WTC11 (cell line): ENCODE data around the gene ADH7. TPM values are rescaled to one million over a fixed set of nuclear protein-coding genes. Genes with fewer than 3 reads are reported as not detected.

Experiments
- ATAC-seq: fragments of 200-7000 bp; cut with Tn5 transposase; 2 replicates; pipeline ENCODE4 v1.10.0; 2021; ENCODE audit warnings: mild to moderate bottlenecking, moderate library complexity
- CTCF ChIA-PET: fragments of 300-600 bp; sonication (Branson Sonifier 250); formaldehyde crosslinking; loops from one replicate; lab custom pipeline; 2021; ENCODE audit warnings: antibody characterized with exemption; lab: Charles Lee
- POLR2A ChIA-PET: fragments of 350-600 bp; sonication (Branson Sonifier 250); formaldehyde crosslinking; loops from one replicate; lab custom pipeline; 2021; ENCODE audit warnings: antibody characterized with exemption; lab: Charles Lee
- DNase-seq: peaks from one replicate; pipeline ENCODE4 v3.0.0; 2021; ENCODE audit warnings: low spot score
- H3K27ac Mint-ChIP-seq: 2 replicates; pipeline ENCODE4 v1.8.0; 2021; ENCODE audit warnings: mixed read lengths
- H3K27me3 Mint-ChIP-seq: 2 replicates; pipeline ENCODE4 v1.8.0; 2021; ENCODE audit warnings: low read depth, mild to moderate bottlenecking, moderate library complexity, mixed read lengths
- H3K36me3 Mint-ChIP-seq: 2 replicates; pipeline ENCODE4 v1.8.0; 2021; ENCODE audit warnings: mixed read lengths
- H3K4me1 Mint-ChIP-seq: 2 replicates; pipeline ENCODE4 v1.8.0; 2022; ENCODE audit warnings: mixed read lengths
- H3K4me3 Mint-ChIP-seq: 2 replicates; pipeline ENCODE4 v1.8.0; 2021; ENCODE audit warnings: mild to moderate bottlenecking, moderate library complexity, mixed read lengths
- H3K9me3 Mint-ChIP-seq: 2 replicates; pipeline ENCODE4 v1.8.0; 2021; ENCODE audit warnings: mixed read lengths
- ATF1 ChIP-seq: sonication (generic); formaldehyde crosslinking; IDR thresholded peaks from 2 replicates; pipeline ENCODE4 v1.8.1; 2023; ENCODE audit warnings: mild to moderate bottlenecking, moderate library complexity, missing genetic modification reagents
- CBFB ChIP-seq: sonication (generic); formaldehyde crosslinking; IDR thresholded peaks from 2 replicates; pipeline ENCODE4 v1.8.1; 2022; ENCODE audit warnings: mild to moderate bottlenecking, low read depth, missing genetic modification reagents
- CREB1 ChIP-seq: sonication (generic); formaldehyde crosslinking; IDR thresholded peaks from 2 replicates; pipeline ENCODE4 v1.8.0; 2023; ENCODE audit warnings: mild to moderate bottlenecking, missing genetic modification reagents
- E2F4 ChIP-seq: sonication (generic); formaldehyde crosslinking; IDR thresholded peaks from 2 replicates; pipeline ENCODE4 v1.8.1; 2022; ENCODE audit warnings: low read depth, mild to moderate bottlenecking, moderate library complexity, missing genetic modification reagents, borderline replicate concordance
- ELF4 ChIP-seq: sonication (generic); formaldehyde crosslinking; IDR thresholded peaks from 2 replicates; pipeline ENCODE4 v1.8.1; 2022; ENCODE audit warnings: low read depth, mild to moderate bottlenecking, moderate library complexity, missing genetic modification reagents
- EMX1 ChIP-seq: fragments of 250-450 bp; sonication (Bioruptor Pico); IDR thresholded peaks from 2 replicates; pipeline ENCODE4 v1.8.0; 2021; ENCODE audit warnings: mild to moderate bottlenecking
- ESRRA ChIP-seq: sonication (generic); formaldehyde crosslinking; IDR thresholded peaks from 2 replicates; pipeline ENCODE4 v1.8.1; 2022; ENCODE audit warnings: mild to moderate bottlenecking, missing genetic modification reagents, borderline replicate concordance
- ETV6 ChIP-seq: sonication (generic); formaldehyde crosslinking; IDR thresholded peaks from 2 replicates; pipeline ENCODE4 v1.8.1; 2022; ENCODE audit warnings: mild to moderate bottlenecking, missing genetic modification reagents
- GRHL2 ChIP-seq: fragments of 250-450 bp; sonication (Bioruptor Pico); IDR thresholded peaks from 2 replicates; pipeline ENCODE4 v1.8.0; 2022; ENCODE audit warnings: mild to moderate bottlenecking, moderate library complexity; ENCODE audit not compliant: insufficient replicate concordance, severe bottlenecking
- GTF2I ChIP-seq: fragments of 250-450 bp; sonication (Bioruptor Pico); conservative IDR thresholded peaks from 2 replicates; pipeline ENCODE4 v1.4.0; 2021; ENCODE audit warnings: mild to moderate bottlenecking
- MXD4 ChIP-seq: fragments of 250-450 bp; sonication (Bioruptor Pico); IDR thresholded peaks from 2 replicates; pipeline ENCODE4 v1.8.0; 2021; ENCODE audit warnings: mild to moderate bottlenecking, moderate library complexity, borderline replicate concordance
- NFE2L1 ChIP-seq: sonication (generic); formaldehyde crosslinking; IDR thresholded peaks from 2 replicates; pipeline ENCODE4 v1.8.1; 2023; ENCODE audit warnings: missing genetic modification reagents
- SMAD3 ChIP-seq: sonication (generic); formaldehyde crosslinking; IDR thresholded peaks from 2 replicates; pipeline ENCODE4 v1.8.0; 2022; ENCODE audit warnings: missing genetic modification reagents, mild to moderate bottlenecking, borderline replicate concordance
- SMAD4 ChIP-seq: sonication (generic); formaldehyde crosslinking; IDR thresholded peaks from 2 replicates; pipeline ENCODE4 v1.8.0; 2022; ENCODE audit warnings: mild to moderate bottlenecking, missing genetic modification reagents
- TEAD1 ChIP-seq: sonication (generic); formaldehyde crosslinking; IDR thresholded peaks from 2 replicates; pipeline ENCODE4 v1.8.0; 2022; ENCODE audit warnings: mild to moderate bottlenecking, missing genetic modification reagents
- TEAD4 ChIP-seq: sonication (generic); formaldehyde crosslinking; IDR thresholded peaks from 2 replicates; pipeline ENCODE4 v1.8.0; 2022; ENCODE audit warnings: mild to moderate bottlenecking, missing genetic modification reagents
- ZNF423 ChIP-seq: fragments of 250-450 bp; sonication (Bioruptor Pico); IDR thresholded peaks from 2 replicates; pipeline ENCODE4 v2.1.2; 2022; ENCODE audit warnings: mild to moderate bottlenecking, moderate library complexity
- ZNF671 ChIP-seq: fragments of 250-450 bp; sonication (Bioruptor Pico); IDR thresholded peaks from 2 replicates; pipeline ENCODE4 v1.8.0; 2021; ENCODE audit warnings: mild to moderate bottlenecking
- total RNA-seq: library from RNA; stranded (reverse); gene quantifications from 3 replicates; pipeline ENCODE4 v1.2.3, GENCODE V29; 2021
- TF ChIP-seq, protein P1 (sequence below): fragments of 250-450 bp; sonication (Bioruptor Pico); IDR thresholded peaks from 2 replicates; pipeline ENCODE4 v1.9.0; 2021; ENCODE audit warnings: mild to moderate bottlenecking
- TF ChIP-seq, protein P2 (sequence below): sonication (generic); formaldehyde crosslinking; IDR thresholded peaks from 2 replicates; pipeline ENCODE4 v1.8.1; 2023; ENCODE audit warnings: mild to moderate bottlenecking, missing genetic modification reagents, borderline replicate concordance
- TF ChIP-seq, protein P3 (sequence below): sonication (generic); formaldehyde crosslinking; IDR thresholded peaks from 2 replicates; pipeline ENCODE4 v1.8.1; 2023; ENCODE audit warnings: mild to moderate bottlenecking, missing genetic modification reagents, moderate library complexity
- TF ChIP-seq, protein P4 (sequence below): sonication (generic); formaldehyde crosslinking; IDR thresholded peaks from 2 replicates; pipeline ENCODE4 v1.8.1; 2023; ENCODE audit warnings: mild to moderate bottlenecking, missing genetic modification reagents

ADH7 gene
- total RNA-seq, 1 experiment from 2014 or later, result not detected

DNA sequence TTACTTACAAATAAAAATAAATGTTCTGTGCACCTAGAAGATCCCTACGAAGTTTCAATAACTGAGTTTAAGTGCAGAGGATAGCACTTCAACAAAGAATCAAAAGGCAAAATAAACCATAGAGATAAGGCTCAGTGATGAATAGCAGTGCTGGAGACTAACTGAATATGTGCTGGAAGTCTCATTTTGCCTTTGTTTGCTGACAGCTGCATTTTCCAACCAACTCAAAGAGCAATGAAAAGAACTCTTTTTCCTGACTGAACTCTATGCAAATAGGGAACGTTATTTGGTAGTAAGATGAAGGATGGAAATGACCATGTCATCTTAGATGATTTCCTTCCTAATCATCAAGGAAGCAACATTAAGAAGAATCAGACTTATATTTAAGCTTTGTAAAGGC is 32.7 kb upstream of the ADH7 start:
- ChIA-PET CTCF (no interaction called here), POLR2A (no interaction called here)
- ATAC-seq (no peak), DNase-seq (no peak)
- no peaks in the 10 kb centered on the region for H3K9me3 Mint-ChIP-seq
- H3K27ac Mint-ChIP-seq, result no peak overlapping the region
- no peaks in the 10 kb centered on the region for H3K36me3 Mint-ChIP-seq
- no peak overlapping the region for H3K4me3 Mint-ChIP-seq
- H3K4me1 Mint-ChIP-seq, result no peaks in the 10 kb centered on the region
- H3K27me3 Mint-ChIP-seq, result no peaks in the 10 kb centered on the region; the same call in 1 of the 2 replicates
- no peak for TF ChIP-seq ETV6 (CRISPR knock-in tag)
- TF ChIP-seq TEAD1 (CRISPR knock-in tag), result no peak
- no peak for TF ChIP-seq MXD4 (CRISPR knock-in tag)
- no peak for TF ChIP-seq ELF4 (CRISPR knock-in tag)
- no peak for TF ChIP-seq ESRRA (CRISPR knock-in tag)
- no peak for TF ChIP-seq E2F4 (CRISPR knock-in tag)
- no peak for TF ChIP-seq GTF2I (CRISPR knock-in tag)
- no peak for TF ChIP-seq ZNF423 (CRISPR knock-in tag)
- no peak for TF ChIP-seq NFE2L1 (CRISPR knock-in tag)
- no peak for TF ChIP-seq CREB1 (CRISPR knock-in tag)
- no peak for TF ChIP-seq ATF1 (CRISPR knock-in tag)
- TF ChIP-seq, protein P1, sequence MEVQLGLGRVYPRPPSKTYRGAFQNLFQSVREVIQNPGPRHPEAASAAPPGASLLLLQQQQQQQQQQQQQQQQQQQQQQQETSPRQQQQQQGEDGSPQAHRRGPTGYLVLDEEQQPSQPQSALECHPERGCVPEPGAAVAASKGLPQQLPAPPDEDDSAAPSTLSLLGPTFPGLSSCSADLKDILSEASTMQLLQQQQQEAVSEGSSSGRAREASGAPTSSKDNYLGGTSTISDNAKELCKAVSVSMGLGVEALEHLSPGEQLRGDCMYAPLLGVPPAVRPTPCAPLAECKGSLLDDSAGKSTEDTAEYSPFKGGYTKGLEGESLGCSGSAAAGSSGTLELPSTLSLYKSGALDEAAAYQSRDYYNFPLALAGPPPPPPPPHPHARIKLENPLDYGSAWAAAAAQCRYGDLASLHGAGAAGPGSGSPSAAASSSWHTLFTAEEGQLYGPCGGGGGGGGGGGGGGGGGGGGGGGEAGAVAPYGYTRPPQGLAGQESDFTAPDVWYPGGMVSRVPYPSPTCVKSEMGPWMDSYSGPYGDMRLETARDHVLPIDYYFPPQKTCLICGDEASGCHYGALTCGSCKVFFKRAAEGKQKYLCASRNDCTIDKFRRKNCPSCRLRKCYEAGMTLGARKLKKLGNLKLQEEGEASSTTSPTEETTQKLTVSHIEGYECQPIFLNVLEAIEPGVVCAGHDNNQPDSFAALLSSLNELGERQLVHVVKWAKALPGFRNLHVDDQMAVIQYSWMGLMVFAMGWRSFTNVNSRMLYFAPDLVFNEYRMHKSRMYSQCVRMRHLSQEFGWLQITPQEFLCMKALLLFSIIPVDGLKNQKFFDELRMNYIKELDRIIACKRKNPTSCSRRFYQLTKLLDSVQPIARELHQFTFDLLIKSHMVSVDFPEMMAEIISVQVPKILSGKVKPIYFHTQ (CRISPR knock-in tag), result no peak
- TF ChIP-seq, protein P2, sequence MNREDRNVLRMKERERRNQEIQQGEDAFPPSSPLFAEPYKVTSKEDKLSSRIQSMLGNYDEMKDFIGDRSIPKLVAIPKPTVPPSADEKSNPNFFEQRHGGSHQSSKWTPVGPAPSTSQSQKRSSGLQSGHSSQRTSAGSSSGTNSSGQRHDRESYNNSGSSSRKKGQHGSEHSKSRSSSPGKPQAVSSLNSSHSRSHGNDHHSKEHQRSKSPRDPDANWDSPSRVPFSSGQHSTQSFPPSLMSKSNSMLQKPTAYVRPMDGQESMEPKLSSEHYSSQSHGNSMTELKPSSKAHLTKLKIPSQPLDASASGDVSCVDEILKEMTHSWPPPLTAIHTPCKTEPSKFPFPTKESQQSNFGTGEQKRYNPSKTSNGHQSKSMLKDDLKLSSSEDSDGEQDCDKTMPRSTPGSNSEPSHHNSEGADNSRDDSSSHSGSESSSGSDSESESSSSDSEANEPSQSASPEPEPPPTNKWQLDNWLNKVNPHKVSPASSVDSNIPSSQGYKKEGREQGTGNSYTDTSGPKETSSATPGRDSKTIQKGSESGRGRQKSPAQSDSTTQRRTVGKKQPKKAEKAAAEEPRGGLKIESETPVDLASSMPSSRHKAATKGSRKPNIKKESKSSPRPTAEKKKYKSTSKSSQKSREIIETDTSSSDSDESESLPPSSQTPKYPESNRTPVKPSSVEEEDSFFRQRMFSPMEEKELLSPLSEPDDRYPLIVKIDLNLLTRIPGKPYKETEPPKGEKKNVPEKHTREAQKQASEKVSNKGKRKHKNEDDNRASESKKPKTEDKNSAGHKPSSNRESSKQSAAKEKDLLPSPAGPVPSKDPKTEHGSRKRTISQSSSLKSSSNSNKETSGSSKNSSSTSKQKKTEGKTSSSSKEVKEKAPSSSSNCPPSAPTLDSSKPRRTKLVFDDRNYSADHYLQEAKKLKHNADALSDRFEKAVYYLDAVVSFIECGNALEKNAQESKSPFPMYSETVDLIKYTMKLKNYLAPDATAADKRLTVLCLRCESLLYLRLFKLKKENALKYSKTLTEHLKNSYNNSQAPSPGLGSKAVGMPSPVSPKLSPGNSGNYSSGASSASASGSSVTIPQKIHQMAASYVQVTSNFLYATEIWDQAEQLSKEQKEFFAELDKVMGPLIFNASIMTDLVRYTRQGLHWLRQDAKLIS (CRISPR knock-in tag), result no peak
- TF ChIP-seq SMAD4 (CRISPR knock-in tag), result no peak
- no peak for TF ChIP-seq EMX1 (CRISPR knock-in tag)
- no peak for TF ChIP-seq GRHL2 (CRISPR knock-in tag)
- TF ChIP-seq, all 79 proteins: peak for 0

DNA sequence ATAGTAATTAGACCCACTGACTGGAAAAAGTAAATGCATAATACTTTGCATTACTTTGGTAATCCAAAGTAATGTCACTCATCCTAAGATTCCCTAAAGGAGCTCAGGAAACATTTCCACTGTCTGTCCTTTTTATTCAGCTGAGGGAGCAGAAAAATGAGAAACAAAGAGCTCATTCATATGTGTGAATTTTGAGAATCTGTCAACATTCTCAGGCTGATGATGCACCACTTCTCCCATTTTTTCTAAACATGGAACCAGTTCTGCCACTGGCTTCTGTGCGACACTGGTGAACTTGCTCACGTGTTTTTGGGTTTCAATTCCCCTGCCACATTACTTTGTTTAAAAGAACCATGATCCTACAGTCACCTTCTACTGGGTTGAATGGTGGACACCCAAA is 28.4 kb upstream of the ADH7 start:
- Mint-ChIP-seq H3K27me3 (no peaks in the 10 kb centered on the region; the same call in 1 of the 2 replicates), H3K4me3 (no peak overlapping the region), H3K9me3 (no peaks in the 10 kb centered on the region), H3K27ac (no peak overlapping the region), H3K36me3 (no peaks in the 10 kb centered on the region), H3K4me1 (peaks cover 10% of the 10 kb centered on the region)
- no peak for DNase-seq
- no peak for ATAC-seq
- ChIA-PET POLR2A (no interaction called here), CTCF (interaction anchor here (1.2 to 1.6 kb wide), 8 partner anchors 8 to 721 kb away, joined by 3 to 8 read pairs (median 4); no protein-coding TSS in a partner anchor)
- TF ChIP-seq CBFB (no peak), GRHL2 (CRISPR knock-in tag) (no peak), ZNF671 (no peak), TEAD4 (CRISPR knock-in tag) (no peak), SMAD4 (CRISPR knock-in tag) (no peak), SMAD3 (CRISPR knock-in tag) (no peak)
- TF ChIP-seq, protein P3, sequence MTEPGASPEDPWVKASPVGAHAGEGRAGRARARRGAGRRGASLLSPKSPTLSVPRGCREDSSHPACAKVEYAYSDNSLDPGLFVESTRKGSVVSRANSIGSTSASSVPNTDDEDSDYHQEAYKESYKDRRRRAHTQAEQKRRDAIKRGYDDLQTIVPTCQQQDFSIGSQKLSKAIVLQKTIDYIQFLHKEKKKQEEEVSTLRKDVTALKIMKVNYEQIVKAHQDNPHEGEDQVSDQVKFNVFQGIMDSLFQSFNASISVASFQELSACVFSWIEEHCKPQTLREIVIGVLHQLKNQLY (CRISPR knock-in tag), result no peak
- TF ChIP-seq, protein P4, sequence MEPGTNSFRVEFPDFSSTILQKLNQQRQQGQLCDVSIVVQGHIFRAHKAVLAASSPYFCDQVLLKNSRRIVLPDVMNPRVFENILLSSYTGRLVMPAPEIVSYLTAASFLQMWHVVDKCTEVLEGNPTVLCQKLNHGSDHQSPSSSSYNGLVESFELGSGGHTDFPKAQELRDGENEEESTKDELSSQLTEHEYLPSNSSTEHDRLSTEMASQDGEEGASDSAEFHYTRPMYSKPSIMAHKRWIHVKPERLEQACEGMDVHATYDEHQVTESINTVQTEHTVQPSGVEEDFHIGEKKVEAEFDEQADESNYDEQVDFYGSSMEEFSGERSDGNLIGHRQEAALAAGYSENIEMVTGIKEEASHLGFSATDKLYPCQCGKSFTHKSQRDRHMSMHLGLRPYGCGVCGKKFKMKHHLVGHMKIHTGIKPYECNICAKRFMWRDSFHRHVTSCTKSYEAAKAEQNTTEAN (CRISPR knock-in tag), result no peak
